H1 (cell line): ENCODE results near the gene SLC37A3.

Source experiments
- EZH2 ChIP-seq: fragments of 200-600 bp; sonication (generic); IDR thresholded peaks from 2 replicates; pipeline ENCODE4 v1.7.1; 2012; ENCODE audit warnings: low read depth, mild to moderate bottlenecking, moderate library complexity, low read length, inconsistent platforms; ENCODE audit not compliant: severe bottlenecking
- FOSL1 ChIP-seq: IDR thresholded peaks from 2 replicates; pipeline ENCODE4 v1.6.1; 2011; ENCODE audit warnings: mild to moderate bottlenecking, low read depth, low read length, moderate library complexity; ENCODE audit not compliant: insufficient read depth
- HDAC2 ChIP-seq, 2 experiments: fragments of 300-600 bp in 1 of 2; sonication (generic) in 1 of 2; IDR thresholded peaks; 2 replicates each; pipeline ENCODE4 v1.6.1; 2011 to 2012; ENCODE audit warnings: low read depth in 2 of 2, low read length in 2 of 2, mild to moderate bottlenecking in 2 of 2, moderate library complexity in 2 of 2, borderline replicate concordance in 1 of 2, inconsistent platforms in 1 of 2
- POLR2A ChIP-seq, 2 experiments: IDR thresholded peaks; 1 replicate in 1 of 2; 2 replicates in 1 of 2; pipeline ENCODE4 v1.6.1; 2011; ENCODE audit warnings: low read depth in 2 of 2, low read length in 2 of 2, mild to moderate bottlenecking in 2 of 2; ENCODE audit errors: control extremely low read depth in 1 of 2
- TEAD4 ChIP-seq: IDR thresholded peaks from 2 replicates; pipeline ENCODE4 v1.6.1; 2012; ENCODE audit warnings: low read depth, low read length, inconsistent platforms, mixed read lengths
- TF ChIP-seq, protein P1 (sequence below), 3 experiments: IDR thresholded peaks; 1 replicate in 2 of 3; 2 replicates in 1 of 3; pipeline versions ENCODE4 v1.5.1 to v1.6.1; 2011; ENCODE audit warnings: low read length in 3 of 3, mild to moderate bottlenecking in 3 of 3, inconsistent platforms in 2 of 3, low read depth in 1 of 3, moderate library complexity in 1 of 3; ENCODE audit not compliant: insufficient read depth in 1 of 3; ENCODE audit errors: control extremely low read depth in 1 of 3

- TF ChIP-seq, protein P1, sequence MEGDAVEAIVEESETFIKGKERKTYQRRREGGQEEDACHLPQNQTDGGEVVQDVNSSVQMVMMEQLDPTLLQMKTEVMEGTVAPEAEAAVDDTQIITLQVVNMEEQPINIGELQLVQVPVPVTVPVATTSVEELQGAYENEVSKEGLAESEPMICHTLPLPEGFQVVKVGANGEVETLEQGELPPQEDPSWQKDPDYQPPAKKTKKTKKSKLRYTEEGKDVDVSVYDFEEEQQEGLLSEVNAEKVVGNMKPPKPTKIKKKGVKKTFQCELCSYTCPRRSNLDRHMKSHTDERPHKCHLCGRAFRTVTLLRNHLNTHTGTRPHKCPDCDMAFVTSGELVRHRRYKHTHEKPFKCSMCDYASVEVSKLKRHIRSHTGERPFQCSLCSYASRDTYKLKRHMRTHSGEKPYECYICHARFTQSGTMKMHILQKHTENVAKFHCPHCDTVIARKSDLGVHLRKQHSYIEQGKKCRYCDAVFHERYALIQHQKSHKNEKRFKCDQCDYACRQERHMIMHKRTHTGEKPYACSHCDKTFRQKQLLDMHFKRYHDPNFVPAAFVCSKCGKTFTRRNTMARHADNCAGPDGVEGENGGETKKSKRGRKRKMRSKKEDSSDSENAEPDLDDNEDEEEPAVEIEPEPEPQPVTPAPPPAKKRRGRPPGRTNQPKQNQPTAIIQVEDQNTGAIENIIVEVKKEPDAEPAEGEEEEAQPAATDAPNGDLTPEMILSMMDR (IDR thresholded peaks at IDR 0.05; ENCODE audit: control extremely low read depth in 1 of 3, insufficient read depth in 1 of 3, low read depth in 1 of 3, low read length in 3 of 3) = no peak
- TF ChIP-seq TEAD4 (no peak), EZH2 (no peak), FOSL1 (no peak), HDAC2 (IDR thresholded peaks at IDR 0.05; ENCODE audit: borderline replicate concordance in 1 of 2, low read depth in 2 of 2, low read length in 2 of 2) (no peak), POLR2A (IDR thresholded peaks at IDR 0.05; ENCODE audit: control extremely low read depth in 1 of 2, low read depth in 2 of 2, low read length in 2 of 2) (no peak)
These were observed 65.1 kb downstream of the SLC37A3 start for GRCh38 chr7:140333223-140333622.
